Measurements from ENCODE around the gene HOXA9.

Gene HOXA9

DNA sequence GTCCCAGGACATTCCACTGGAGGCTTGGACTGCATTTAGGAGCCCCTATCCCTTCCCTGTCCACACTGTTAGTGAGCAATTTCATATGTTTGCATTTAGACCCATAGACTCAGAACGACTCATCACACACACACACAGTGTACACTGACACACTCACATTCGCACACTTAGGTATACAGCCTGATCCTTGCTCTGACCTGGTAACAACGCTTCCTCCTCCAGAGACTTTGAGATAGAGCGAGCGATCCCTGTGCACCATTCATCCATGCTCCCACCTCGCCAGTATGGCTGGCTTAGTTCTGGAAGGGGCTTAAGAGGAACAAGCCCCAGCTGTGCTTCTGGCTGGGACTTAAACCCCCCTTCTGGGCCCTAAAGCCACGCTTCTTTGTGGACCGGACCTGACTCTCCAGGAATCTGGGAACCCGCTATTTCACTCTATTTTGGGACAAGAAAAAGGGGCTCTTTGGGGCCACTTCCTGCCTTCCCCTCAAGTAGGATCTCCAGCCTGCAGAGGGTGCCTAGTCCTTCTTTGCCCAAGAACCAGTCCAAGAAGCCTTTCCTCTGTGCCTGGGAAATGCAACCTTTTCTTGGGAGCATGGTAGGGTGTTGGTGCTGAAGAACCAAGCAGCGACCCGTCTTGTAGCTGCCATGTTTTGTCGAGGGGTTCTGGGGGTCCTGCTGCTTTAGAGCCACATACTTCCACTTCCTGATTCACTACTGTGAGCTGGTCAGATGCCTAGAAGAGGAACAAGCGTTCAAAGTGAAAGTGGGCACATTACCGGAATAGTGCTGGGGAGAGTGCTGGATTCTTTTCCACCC lies 35.6 kb upstream of the HOXA9 start:
- DNase-seq, result no peak

GRCh38 chr7:27199849-27200760 lies 34.8 kb upstream of the HOXA9 start, which contains the start of gene HOXA13:
TSS of gene HOXA13 (minus strand) at chr7:27200091. CDS start at chr7:27200077, 14 bp downstream.
- DNase-seq, result no peak

DNA sequence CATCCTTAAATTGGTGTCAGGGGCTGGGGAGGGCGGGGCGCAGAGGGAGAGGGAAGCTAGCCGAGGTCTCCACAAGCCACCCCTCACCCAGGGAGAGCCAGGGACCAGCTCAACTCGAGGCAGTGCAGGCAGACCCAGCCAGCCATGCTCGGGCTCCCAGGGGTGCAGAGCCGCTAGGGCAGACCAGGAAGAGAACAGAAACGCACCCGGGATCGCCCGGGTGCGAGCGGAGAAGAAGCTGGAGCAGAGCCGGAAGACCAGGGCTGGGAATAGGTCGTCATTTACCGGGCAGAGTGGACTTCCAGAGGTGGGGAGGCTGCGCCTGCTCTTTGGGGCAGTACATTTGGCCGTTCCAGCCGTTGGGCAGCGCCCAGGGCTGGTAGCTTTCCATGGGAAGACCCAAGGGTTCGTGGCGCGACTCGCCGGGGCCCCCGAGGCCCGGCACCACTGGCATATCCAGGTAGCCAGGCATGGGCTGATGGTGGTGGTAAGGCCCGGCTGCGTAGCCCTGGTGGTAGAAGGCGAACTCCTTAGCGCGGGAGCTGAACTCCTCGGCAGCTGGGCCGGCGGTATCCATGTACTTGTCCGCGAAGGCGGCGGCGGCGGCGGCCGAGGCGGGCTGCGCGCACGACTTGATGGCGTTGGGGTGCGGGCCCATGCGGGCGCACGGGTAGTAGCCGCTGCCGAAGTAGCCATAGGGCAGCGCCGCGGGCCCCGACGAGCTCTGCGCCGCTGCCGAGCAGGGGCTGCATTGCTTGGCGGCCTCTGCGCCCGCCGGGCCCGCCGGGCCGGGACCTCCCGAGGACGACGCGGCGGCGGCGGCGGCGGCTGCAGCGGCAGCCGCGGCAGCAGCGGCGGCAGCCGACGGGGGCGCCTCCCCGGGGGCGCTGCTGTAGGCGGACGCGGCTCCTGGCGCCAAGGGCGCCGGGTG lies 33.8 kb upstream of the HOXA9 start:
- no peak for DNase-seq

GRCh38 chr7:27198138-27198841 lies 33.0 kb upstream of the HOXA9 start:
- DNase-seq, result no peak

DNA sequence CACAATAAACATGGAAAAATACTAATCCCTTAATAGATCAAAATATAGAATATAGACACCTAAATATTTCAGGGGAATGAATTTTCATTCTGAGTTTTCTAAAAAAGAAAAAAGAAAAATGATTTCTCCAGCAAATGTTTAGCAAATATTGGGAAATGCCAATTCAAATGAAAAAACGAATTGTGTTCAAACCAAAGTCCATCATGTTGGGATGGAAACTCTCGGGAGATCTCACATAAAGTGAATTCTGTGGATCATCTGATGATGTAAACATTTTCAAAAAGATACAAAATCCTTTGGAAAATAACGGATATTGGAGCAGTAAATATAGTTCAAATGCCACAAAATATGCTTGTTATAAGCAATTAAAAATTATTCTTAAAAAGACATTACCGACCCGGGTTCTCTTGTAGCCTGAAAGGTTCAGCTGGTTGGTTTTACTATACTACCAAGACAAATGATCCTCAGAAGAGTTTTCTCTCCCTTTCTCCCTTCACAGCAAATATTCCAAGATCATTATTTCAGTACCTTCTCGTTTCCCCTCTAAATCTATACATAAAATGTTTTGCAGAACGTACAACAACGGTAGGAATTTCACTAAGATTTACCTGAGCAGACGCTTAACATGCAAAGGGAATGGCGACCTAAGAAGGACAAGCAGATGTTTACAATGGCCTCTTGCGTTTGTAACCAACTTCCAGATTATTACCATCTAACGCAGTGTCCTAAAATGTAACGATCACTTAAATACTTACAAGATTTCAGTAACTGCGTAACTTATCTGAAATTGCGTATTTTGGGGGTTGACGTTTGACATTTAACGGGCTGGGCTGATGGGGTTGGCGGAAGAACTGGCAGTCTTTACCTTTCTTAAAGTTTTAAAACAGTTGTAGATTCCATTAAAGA lies 32.1 kb upstream of the HOXA9 start:
- DNase-seq, result no peak

DNA sequence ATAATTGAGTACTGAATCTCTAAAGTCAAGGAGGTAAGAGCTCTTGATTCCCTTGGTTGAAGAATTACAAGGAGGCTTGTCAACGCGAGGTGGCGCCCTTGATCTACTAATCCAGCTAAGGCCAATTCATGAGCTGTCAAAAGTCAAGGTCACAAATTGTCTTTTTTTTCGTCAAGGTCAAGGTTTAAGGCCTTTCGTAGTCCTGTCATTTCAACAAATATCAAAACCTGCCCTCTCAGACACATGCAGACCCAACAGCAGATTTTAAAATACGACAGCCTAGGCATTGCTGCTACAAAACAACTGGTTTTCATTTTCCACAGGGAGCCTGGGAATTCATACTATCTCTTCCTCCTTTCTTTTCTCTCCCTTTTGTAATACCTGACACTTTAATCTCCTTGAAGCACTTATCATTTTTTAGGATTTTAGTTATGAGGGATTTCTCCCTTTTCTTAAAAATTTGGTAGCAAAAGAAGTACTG lies 31.0 kb upstream of the HOXA9 start:
- DNase-seq, result peak; percentile 80

GRCh38 chr7:27194686-27195379 lies 29.5 kb upstream of the HOXA9 start:
- DNase-seq, result no peak

DNA sequence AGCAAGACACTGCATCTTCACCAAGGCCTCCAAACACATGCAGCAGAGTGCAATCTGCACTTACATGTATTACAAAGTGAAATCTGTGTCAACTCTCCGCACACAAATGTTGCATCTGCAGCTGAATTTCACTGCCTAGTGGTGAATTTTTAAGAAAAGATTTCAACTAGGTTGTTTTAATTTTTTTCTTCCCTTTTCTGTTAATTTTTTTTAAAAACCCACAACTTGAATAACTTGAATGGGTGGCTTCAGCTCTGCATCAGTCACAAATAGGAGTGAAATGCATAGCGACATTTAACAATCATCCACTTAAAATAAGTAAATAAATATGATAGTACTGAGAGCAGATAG lies 28.6 kb upstream of the HOXA9 start:
- DNase-seq, result no peak

DNA sequence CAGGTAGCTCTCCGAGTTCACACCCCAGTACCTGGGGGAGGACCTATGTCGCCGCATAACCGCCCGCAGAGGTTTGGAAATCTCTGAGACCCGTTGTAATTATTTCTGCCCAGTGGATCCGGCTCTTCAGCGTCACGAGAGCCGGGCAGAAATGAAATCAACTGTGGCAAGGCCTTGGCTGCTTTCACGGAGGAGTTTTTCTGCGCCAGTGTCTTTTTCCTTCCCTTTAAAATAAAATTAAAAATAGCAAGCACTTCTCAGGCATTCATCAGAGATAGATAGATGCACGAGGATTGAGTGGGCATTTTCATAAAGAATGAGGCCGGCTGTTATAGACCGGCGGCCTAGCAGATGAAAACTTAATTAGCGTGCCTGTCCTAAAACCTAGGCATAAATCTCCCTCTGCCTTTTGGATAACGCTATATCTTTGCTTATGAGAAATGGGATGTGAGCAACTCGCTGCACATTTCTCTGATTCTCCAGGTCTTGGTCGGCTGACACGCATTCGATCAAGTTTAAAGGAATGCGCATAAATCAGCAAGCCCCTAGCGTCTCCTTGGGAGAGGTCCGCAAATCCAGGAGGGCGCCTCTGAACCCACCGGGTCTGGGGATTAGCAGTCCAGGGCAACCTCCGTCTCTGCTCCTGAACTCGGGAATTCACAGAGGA lies 28.1 kb upstream of the HOXA9 start:
- DNase-seq, result no peak

DNA sequence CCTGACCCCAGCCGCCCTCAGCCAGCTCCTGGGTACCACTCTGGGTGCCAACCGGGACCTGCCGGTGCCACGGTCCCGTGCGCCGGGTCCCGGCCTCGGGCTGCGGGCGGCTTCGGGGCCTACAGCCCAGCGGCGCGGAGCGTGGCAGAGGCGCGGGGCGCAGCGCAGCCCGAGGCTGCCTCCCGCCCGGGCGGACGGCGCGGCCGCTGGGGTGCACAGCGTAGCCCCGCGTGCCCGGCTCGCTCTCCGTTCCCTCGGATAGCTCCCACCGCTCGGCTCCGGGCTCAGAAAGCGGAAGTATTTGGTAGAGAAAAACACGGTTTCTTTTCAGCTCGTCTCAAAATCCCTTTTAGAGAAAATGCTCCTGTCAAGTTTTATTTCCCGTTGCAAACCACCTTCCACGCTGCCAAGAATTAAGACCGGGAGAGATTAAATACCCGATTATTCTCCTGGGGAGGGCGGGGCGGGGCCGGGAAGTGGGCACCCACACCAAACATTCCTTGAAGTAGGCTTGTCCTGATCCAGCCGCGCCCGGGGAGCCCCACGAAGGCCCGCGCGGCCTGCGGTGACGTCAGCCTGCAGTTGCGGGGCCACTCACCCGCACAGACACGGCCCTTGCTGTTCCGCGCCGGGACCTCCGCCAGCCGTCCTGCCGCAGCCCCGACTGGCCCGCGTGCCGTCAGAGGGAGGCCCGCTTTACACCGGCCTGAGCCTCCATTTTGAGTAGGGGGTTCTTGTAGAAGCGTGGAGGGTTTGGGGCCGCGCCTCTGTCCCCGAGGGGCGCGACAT lies 27.4 kb upstream of the HOXA9 start:
- DNase-seq, result no peak

DNA sequence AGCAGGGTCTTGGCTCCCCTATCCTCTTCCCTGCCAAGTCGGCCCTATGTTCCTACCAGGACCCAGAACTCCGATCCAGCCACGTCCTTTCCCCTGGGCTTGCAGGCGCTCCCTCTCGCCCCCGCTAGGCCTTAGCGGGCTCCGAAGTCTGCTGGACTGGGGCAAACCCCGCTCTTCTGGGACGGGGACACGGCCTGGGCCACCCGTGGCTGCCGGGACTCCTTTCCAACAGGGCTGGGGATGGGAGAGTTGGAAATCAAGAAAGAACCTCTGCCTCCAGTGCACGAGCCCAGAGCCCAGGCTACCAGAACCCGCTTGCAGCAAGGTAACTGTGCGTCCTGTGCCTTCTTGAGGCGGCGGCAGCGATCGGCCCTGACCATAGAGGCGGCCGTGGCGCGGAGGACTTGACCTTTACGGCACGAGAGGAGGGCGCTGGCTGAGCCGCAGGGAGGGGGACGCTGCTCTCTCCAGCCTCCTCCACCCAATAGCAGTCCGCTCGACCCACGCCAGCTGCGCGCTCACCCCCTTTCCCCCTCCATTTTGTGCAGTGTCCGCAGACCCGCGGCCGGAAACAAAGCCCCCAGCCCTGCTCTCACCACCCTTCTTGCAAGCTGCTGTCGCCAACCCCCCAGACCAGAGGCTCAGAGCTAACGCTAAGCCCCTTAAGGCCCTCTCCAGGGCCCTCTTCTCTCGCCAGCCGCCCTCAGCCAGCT lies 26.7 kb upstream of the HOXA9 start:
- DNase-seq, result no peak

- no peak for DNase-seq
Measured at GRCh38 chr7:27191161-27191731, 25.9 kb upstream of the HOXA9 start.

- DNase-seq, result no peak
Measured at GRCh38 chr7:27189997-27190748, 24.8 kb upstream of the HOXA9 start.

- no peak for DNase-seq
Measured at GRCh38 chr7:27189295-27189996, 24.1 kb upstream of the HOXA9 start.

DNA sequence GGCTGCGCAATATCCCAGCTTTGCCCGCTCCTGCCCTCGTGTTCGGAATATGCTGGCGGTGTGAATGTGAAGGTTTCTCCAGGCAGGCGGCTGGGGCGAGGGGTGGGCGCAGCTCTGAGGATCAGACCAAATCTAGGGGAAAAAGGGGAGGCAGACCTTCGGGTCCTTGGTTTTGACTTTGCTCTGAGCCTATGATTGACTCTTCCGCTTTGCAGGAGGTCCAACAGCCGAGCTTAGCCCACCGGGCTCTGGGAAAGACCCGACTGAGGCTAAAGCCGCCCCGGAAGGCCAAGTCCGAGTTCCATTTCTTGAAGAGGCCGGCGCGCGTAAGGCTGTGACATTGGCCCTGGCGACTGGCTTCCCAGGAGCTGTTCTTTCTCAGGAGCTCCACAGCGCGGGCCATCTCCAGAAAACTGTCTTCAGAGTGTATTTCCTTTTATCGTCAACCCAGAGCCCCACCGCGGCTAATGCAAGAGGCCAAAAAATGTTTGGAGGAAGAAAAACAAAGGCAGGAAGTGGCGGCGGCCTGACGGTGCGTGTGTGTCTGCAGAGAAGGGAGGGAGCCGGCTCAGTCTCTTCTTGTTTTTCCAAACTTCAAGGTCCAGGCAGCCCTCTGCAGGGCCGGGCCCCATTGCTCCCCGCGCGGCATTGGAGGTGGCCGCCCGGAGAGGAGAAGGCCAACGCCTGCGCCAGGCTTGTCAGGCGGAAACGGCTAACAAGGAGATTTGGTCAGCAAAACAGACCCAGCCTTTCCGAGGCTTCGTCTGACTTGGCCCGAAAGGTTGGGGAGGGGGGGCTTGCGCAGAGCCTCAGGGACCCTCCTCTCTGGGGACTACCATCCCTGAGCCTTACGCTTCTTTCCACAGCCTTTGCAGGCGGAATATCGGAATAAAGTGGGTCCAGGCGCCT lies 23.3 kb upstream of the HOXA9 start:
- no peak for DNase-seq

Data from KG1 (cell line).